Neural cell (in vitro differentiated cells): ENCODE measurements around the gene ZNF512B. TPM values are rescaled to one million over a fixed set of nuclear protein-coding genes. Genes with fewer than 3 reads are reported as not detected.

ENCODE experiments used
- H2AFZ ChIP-seq: fragments of 200-600, 300-800 bp; sonication (generic), shearing (Covaris generic); 2 replicates; pipeline ENCODE4 v1.6.0; 2014; ENCODE audit warnings: low read depth, mild to moderate bottlenecking, antibody characterized with exemption, low read length, moderate library complexity
- H3F3A ChIP-seq: fragments of 200-600 bp; shearing (Covaris generic); 2 replicates; pipeline ENCODE4 v1.6.1; 2016; ENCODE audit warnings: mild to moderate bottlenecking, moderate library complexity, mixed read lengths, antibody characterized with exemption, low read length; ENCODE audit not compliant: insufficient read depth, poor library complexity, severe bottlenecking
- H3K27ac ChIP-seq: fragments of 200-600, 300-800 bp; sonication (generic), shearing (Covaris generic); 2 replicates; pipeline ENCODE4 v1.5.1; 2014; ENCODE audit warnings: mild to moderate bottlenecking, low read length, moderate library complexity
- H3K27me3 ChIP-seq: fragments of 300-800, 200-600 bp; sonication (generic), shearing (Covaris generic); 2 replicates; pipeline ENCODE4 v1.6.0; 2014; ENCODE audit warnings: mild to moderate bottlenecking, low read depth, low read length, moderate library complexity; ENCODE audit not compliant: insufficient read depth
- H3K36me3 ChIP-seq: fragments of 300-800, 200-600 bp; sonication (generic), shearing (Covaris generic); 2 replicates; pipeline ENCODE4 v1.5.1; 2014; ENCODE audit warnings: mild to moderate bottlenecking, antibody characterized with exemption, low read length, moderate library complexity; ENCODE audit not compliant: insufficient read depth
- H3K4me2 ChIP-seq: fragments of 300-800, 200-600 bp; sonication (generic), shearing (Covaris generic); 2 replicates; pipeline ENCODE4 v1.6.0; 2014; ENCODE audit warnings: mild to moderate bottlenecking, low read length
- H3K4me3 ChIP-seq: fragments of 300-800, 200-600 bp; sonication (generic), shearing (Covaris generic); 2 replicates; pipeline ENCODE4 v1.5.1; 2014; ENCODE audit warnings: mild to moderate bottlenecking, low read length, moderate library complexity
- H3K79me2 ChIP-seq: fragments of 200-600 bp; shearing (Covaris generic); replicated peaks from 2 replicates; pipeline ENCODE4 v1.6.0; 2014; ENCODE audit warnings: mild to moderate bottlenecking, low read length, moderate library complexity; ENCODE audit not compliant: insufficient read depth
- H3K9ac ChIP-seq: fragments of 300-800, 200-600 bp; sonication (generic), shearing (Covaris generic); 2 replicates; pipeline ENCODE4 v1.6.1; 2016; ENCODE audit warnings: mild to moderate bottlenecking, low read length, mixed read lengths
- H3K9me2 ChIP-seq: fragments of 200-600 bp; shearing (Covaris generic); 2 replicates; pipeline ENCODE4 v1.6.1; 2016; ENCODE audit warnings: mild to moderate bottlenecking, low read length, mixed read lengths; ENCODE audit not compliant: insufficient read depth
- H3K9me3 ChIP-seq: fragments of 200-600, 300-800 bp; sonication (generic), shearing (Covaris generic); 2 replicates; pipeline ENCODE4 v1.6.1; 2016; ENCODE audit warnings: mild to moderate bottlenecking, mixed run types, low read length, moderate library complexity, mixed read lengths
- H4K20me1 ChIP-seq: fragments of 200-600 bp; shearing (Covaris generic); 2 replicates; pipeline ENCODE4 v1.6.1; 2016; ENCODE audit warnings: mild to moderate bottlenecking, mixed run types; ENCODE audit not compliant: insufficient read depth
- CTCF ChIP-seq: fragments of 450-650 bp; IDR thresholded peaks from 2 replicates; pipeline ENCODE4 v1.5.1; 2014; ENCODE audit warnings: antibody characterized with exemption, mild to moderate bottlenecking, moderate library complexity; ENCODE audit not compliant: poor library complexity, severe bottlenecking
- EP300 ChIP-seq: fragments of 450-650 bp; conservative IDR thresholded peaks from 2 replicates; pipeline ENCODE4 v1.6.1; 2014; ENCODE audit warnings: antibody characterized with exemption, mild to moderate bottlenecking, moderate library complexity; ENCODE audit not compliant: poor library complexity, severe bottlenecking
- EZH2 ChIP-seq: fragments of 200-600, 300-800 bp; shearing (Covaris generic), sonication (generic); IDR thresholded peaks from 2 replicates; pipeline ENCODE4 v1.6.1; 2014; ENCODE audit warnings: antibody characterized with exemption, low read length, borderline replicate concordance, mild to moderate bottlenecking; ENCODE audit not compliant: insufficient read depth, poor library complexity, severe bottlenecking
- MXI1 ChIP-seq: fragments of 450-650 bp; conservative IDR thresholded peaks from 2 replicates; pipeline ENCODE4 v1.6.1; 2014; ENCODE audit warnings: antibody characterized with exemption, mild to moderate bottlenecking; ENCODE audit not compliant: poor library complexity, severe bottlenecking
- POLR2AphosphoS5 ChIP-seq: IDR thresholded peaks from 2 replicates; pipeline ENCODE4 v1.6.1; 2012
- RAD21 ChIP-seq: fragments of 450-650 bp; conservative IDR thresholded peaks from 2 replicates; pipeline ENCODE4 v1.6.1; 2014; ENCODE audit warnings: antibody characterized with exemption, mild to moderate bottlenecking, moderate library complexity
- REST ChIP-seq: IDR thresholded peaks from 2 replicates; pipeline ENCODE4 v1.6.1; 2012; ENCODE audit warnings: borderline replicate concordance
- SMC3 ChIP-seq: fragments of 450-650 bp; conservative IDR thresholded peaks from 2 replicates; pipeline ENCODE4 v1.6.1; 2014; ENCODE audit warnings: antibody characterized with exemption, mild to moderate bottlenecking, moderate library complexity; ENCODE audit not compliant: poor library complexity
- TAF1 ChIP-seq: IDR thresholded peaks from 2 replicates; pipeline ENCODE4 v1.6.1; 2012; ENCODE audit warnings: low read depth
- polyA plus RNA-seq: library from polyadenylated mRNA; depleted of rRNA; stranded (reverse); fragments of >200 nt; gene quantifications from 2 replicates; pipeline ENCODE4 v1.2.3, GENCODE V29; 2014

Gene ZNF512B
- polyA plus RNA-seq, 1 donor from 2014 or later, result 25.7 TPM

GRCh38 chr20:63934271-63935068, 35.3 kb downstream of the ZNF512B start:
- Histone ChIP-seq H2AFZ (no peak overlapping the region), H3K27me3 (no peaks in the 10 kb centered on the region), H3K36me3 (peaks cover 3% of the 10 kb centered on the region), H3K27ac (no peak overlapping the region), H3F3A (no peaks in the 10 kb centered on the region), H3K4me2 (no peak overlapping the region), H3K9me3 (no peaks in the 10 kb centered on the region), H3K79me2 (no peaks in the 10 kb centered on the region), H3K9me2 (no peaks in the 10 kb centered on the region), H4K20me1 (no peaks in the 10 kb centered on the region), H3K9ac (no peak overlapping the region), H3K4me3 (no peak overlapping the region)
- TF ChIP-seq SMC3, result no peak
- TF ChIP-seq TAF1, result no peak
- no peak for TF ChIP-seq POLR2AphosphoS5
- TF ChIP-seq RAD21, result no peak
- no peak for TF ChIP-seq REST
- no peak for TF ChIP-seq EP300
- no peak for TF ChIP-seq CTCF
- TF ChIP-seq EZH2, result no peak
- TF ChIP-seq MXI1, result no peak

GRCh38 chr20:63933646-63934045, 36.1 kb downstream of the ZNF512B start:
- H3K9ac ChIP-seq, result no peak overlapping the region
- no peak overlapping the region for H3K27ac ChIP-seq
- no peak overlapping the region for H3K4me3 ChIP-seq
- H3K4me2 ChIP-seq, result no peak overlapping the region
- TF ChIP-seq REST, result no peak
- TF ChIP-seq CTCF, result no peak
- no peak for TF ChIP-seq EZH2
- TF ChIP-seq SMC3, result no peak
- TF ChIP-seq EP300, result no peak
- no peak for TF ChIP-seq RAD21
- TF ChIP-seq MXI1, result no peak
- TF ChIP-seq TAF1, result no peak
- TF ChIP-seq POLR2AphosphoS5, result no peak
- H4K20me1 ChIP-seq, result no peaks in the 10 kb centered on the region
- H3K79me2 ChIP-seq, result no peaks in the 10 kb centered on the region
- no peak overlapping the region for H2AFZ ChIP-seq
- no peaks in the 10 kb centered on the region for H3F3A ChIP-seq
- no peaks in the 10 kb centered on the region for H3K9me2 ChIP-seq
- H3K36me3 ChIP-seq, result peaks cover 3% of the 10 kb centered on the region
- no peaks in the 10 kb centered on the region for H3K9me3 ChIP-seq
- H3K27me3 ChIP-seq, result no peaks in the 10 kb centered on the region
